Measurements from ENCODE around the gene KRTDAP. TPM values are rescaled to one million over a fixed set of nuclear protein-coding genes. Genes with fewer than 3 reads are reported as not detected.

Gene KRTDAP
- total RNA-seq, 1 experiment from 2014 or later = not detected

GRCh38 chr19:35455616-35456201 is 34.6 kb downstream of the KRTDAP start:
- no peak for DNase-seq (ENCODE audit: low read depth)

GRCh38 chr19:35454663-35455062 is 35.6 kb downstream of the KRTDAP start:
- no peak for DNase-seq (ENCODE audit: low read depth)

- no peak for DNase-seq (ENCODE audit: low read depth)
Measured at GRCh38 chr19:35451338-35452096, 38.7 kb downstream of the KRTDAP start.

- no peak for DNase-seq (ENCODE audit: low read depth)
Measured at GRCh38 chr19:35449359-35450043, 40.8 kb downstream of the KRTDAP start.

GRCh38 chr19:35447606-35448469 is 42.4 kb downstream of the KRTDAP start, which contains the start of gene FFAR2:
Gene FFAR2, plus strand, starts transcription at chr19:35448257. Its CDS starts 1,458 bp downstream, at chr19:35449715.
- no peak for DNase-seq (ENCODE audit: low read depth)

GRCh38 chr19:35445826-35446593 is 44.3 kb downstream of the KRTDAP start:
- no peak for DNase-seq (ENCODE audit: low read depth)

GRCh38 chr19:35444735-35445134 is 45.5 kb downstream of the KRTDAP start:
- DNase-seq (ENCODE audit: low read depth) = no peak

- no peak for DNase-seq (ENCODE audit: low read depth)
Measured at GRCh38 chr19:35442091-35442490, 48.2 kb downstream of the KRTDAP start.

GRCh38 chr19:35439921-35440320 is 50.3 kb downstream of the KRTDAP start:
- no peak for DNase-seq (ENCODE audit: low read depth)

- DNase-seq (ENCODE audit: low read depth) = no peak
Measured at GRCh38 chr19:35438527-35438926, 51.7 kb downstream of the KRTDAP start.

GRCh38 chr19:35438096-35438495 is 52.2 kb downstream of the KRTDAP start:
- DNase-seq (ENCODE audit: low read depth) = no peak

GRCh38 chr19:35437406-35437951 is 52.8 kb downstream of the KRTDAP start:
- no peak for DNase-seq (ENCODE audit: low read depth)

Other genes starting within 250 kb of the KRTDAP start
- 0.07 TPM in 1 of 2 replicates, not detected in the other for gene LSR, start 241.5 kb downstream of the KRTDAP start, total RNA-seq (2014; rRNA removed; shearing (Covaris generic))
- gene USF2, start 221.5 kb downstream of the KRTDAP start, total RNA-seq (2014; rRNA removed; shearing (Covaris generic)) = 38.6 and 66.5 TPM in 2 replicates
- not detected in 2 replicates for gene HAMP, start 207.9 kb downstream of the KRTDAP start, total RNA-seq (2014; rRNA removed; shearing (Covaris generic))
- not detected in 2 replicates for gene MAG, start 198.3 kb downstream of the KRTDAP start, total RNA-seq (2014; rRNA removed; shearing (Covaris generic))
- 1.5 TPM in 1 of 2 replicates, not detected in the other for gene CD22, start 161.3 kb downstream of the KRTDAP start, total RNA-seq (2014; rRNA removed; shearing (Covaris generic))
- not detected in 2 replicates for gene FFAR1, start 142.6 kb downstream of the KRTDAP start, total RNA-seq (2014; rRNA removed; shearing (Covaris generic))
- not detected in 2 replicates for gene FFAR3, start 132.0 kb downstream of the KRTDAP start, total RNA-seq (2014; rRNA removed; shearing (Covaris generic))
- not detected in 2 replicates for gene GPR42, start 119.4 kb downstream of the KRTDAP start, total RNA-seq (2014; rRNA removed; shearing (Covaris generic))
- gene FFAR2, start 42.2 kb downstream of the KRTDAP start, total RNA-seq (2014; rRNA removed; shearing (Covaris generic)) = not detected in 2 replicates
- gene DMKN, start 23.2 kb upstream of the KRTDAP start, total RNA-seq (2014; rRNA removed; shearing (Covaris generic)) = 6.7 and 34.4 TPM in 2 replicates
- 0.25 and 0.49 TPM in 2 replicates for gene SBSN, start 37.8 kb upstream of the KRTDAP start, total RNA-seq (2014; rRNA removed; shearing (Covaris generic))
- not detected in 2 replicates for gene GAPDHS, start 43.0 kb upstream of the KRTDAP start, total RNA-seq (2014; rRNA removed; shearing (Covaris generic))
- 106 and 116 TPM in 2 replicates for gene TMEM147, start 55.2 kb upstream of the KRTDAP start, total RNA-seq (2014; rRNA removed; shearing (Covaris generic))
- gene ATP4A, start 73.2 kb upstream of the KRTDAP start, total RNA-seq (2014; rRNA removed; shearing (Covaris generic)) = not detected in 2 replicates
- not detected in 2 replicates for gene PMIS2, start 95.7 kb upstream of the KRTDAP start, total RNA-seq (2014; rRNA removed; shearing (Covaris generic))
- gene HAUS5, start 122.3 kb upstream of the KRTDAP start, total RNA-seq (2014; rRNA removed; shearing (Covaris generic)) = 9.1 and 10.1 TPM in 2 replicates
- 97.1 and 128 TPM in 2 replicates for gene RBM42, start 138.6 kb upstream of the KRTDAP start, total RNA-seq (2014; rRNA removed; shearing (Covaris generic))
- 0.54 TPM in 1 of 2 replicates, not detected in the other for gene ETV2, start 151.3 kb upstream of the KRTDAP start, total RNA-seq (2014; rRNA removed; shearing (Covaris generic))
- gene COX6B1, start 157.9 kb upstream of the KRTDAP start, total RNA-seq (2014; rRNA removed; shearing (Covaris generic)) = 635 and 1,532 TPM in 2 replicates
- gene UPK1A, start 176.1 kb upstream of the KRTDAP start, total RNA-seq (2014; rRNA removed; shearing (Covaris generic)) = 0.47 TPM in 1 of 2 replicates, not detected in the other
- not detected in 2 replicates for gene ZBTB32, start 214.1 kb upstream of the KRTDAP start, total RNA-seq (2014; rRNA removed; shearing (Covaris generic))
- 4.9 and 8.8 TPM in 2 replicates for gene KMT2B, start 227.5 kb upstream of the KRTDAP start, total RNA-seq (2014; rRNA removed; shearing (Covaris generic))